Measurements from ENCODE around the gene PARVB.

- TF ChIP-seq CTCF (conservative IDR thresholded peaks at IDR 0.05) (no peak), EZH2 (IDR thresholded peaks at IDR 0.05; ENCODE audit: low read depth) (no peak)
Observed at GRCh38 chr22:44125421-44125820, 101.3 kb downstream of the PARVB start.
